ENCODE results near the gene SAP25. TPM values are rescaled to one million over a fixed set of nuclear protein-coding genes. Genes with fewer than 3 reads are reported as not detected.

Gene SAP25
- total RNA-seq (2022; extraction: Qiagen RNA extraction), result 0.50 to 1.3 TPM (median 0.55 TPM) in 5 replicates

GRCh38 chr7:100573691-100574361 is at the start of gene SAP25:
TSS of gene SAP25 (minus strand) at chr7:100573900. CDS start at chr7:100573742, 158 bp downstream.

GRCh38 chr7:100611983-100612729 is 38.5 kb upstream of the SAP25 start, which contains the start of gene MOSPD3:
TSS of gene MOSPD3 (plus strand) at chr7:100612540. CDS start at chr7:100612792, 252 bp downstream.

GRCh38 chr7:100586266-100587025 is 12.7 kb upstream of the SAP25 start, which contains the start of gene FBXO24:
TSS of gene FBXO24 (plus strand) at chr7:100586328. CDS start at chr7:100586626, 298 bp downstream.

GRCh38 chr7:100585511-100586265 is 12.0 kb upstream of the SAP25 start, which contains the start of gene LRCH4:
TSS of gene LRCH4 (minus strand) at chr7:100586129. CDS start at chr7:100586100, 29 bp downstream.

DNA sequence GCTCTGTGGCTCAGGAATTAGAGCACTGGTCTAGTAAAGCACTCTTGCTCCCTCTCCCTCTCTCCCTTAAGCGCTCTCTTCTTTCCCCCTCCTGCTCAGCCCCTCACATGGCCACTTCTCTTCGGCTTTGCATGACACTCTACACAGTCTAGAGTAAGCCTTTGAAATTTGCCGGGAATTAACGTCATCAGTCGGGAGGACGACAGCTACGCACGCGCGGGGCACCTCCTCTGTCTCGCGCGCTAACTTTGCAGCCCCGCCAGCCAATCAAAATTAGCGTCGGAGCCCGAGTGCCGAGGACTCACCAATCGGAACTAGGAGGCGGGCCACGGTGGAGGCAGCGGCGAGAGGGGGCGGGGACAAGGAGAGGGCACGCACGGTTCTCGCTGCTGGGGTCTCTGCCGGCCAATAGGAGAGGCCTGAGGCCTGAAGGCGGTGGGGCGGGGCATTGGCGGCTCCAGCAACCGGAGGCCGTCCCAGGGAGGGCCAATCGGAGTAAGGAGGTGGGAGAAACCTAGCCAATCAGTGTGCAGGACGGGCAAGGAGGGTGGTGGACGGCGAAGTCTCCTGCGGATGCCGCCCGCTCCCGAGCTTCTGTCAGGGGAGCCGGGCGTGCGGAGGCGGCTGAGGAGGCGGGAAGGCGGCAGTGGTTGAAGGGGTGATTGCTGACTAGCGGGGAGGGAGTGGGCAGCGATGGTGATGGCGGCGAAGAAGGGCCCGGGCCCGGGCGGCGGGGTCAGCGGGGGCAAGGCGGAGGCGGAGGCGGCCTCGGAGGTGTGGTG is 34.9 kb downstream of the SAP25 start, which contains the start of gene AGFG2:
AGFG2 (plus strand) TSS at position 550 of the 782 bp plus-strand sequence; CDS start at position 694, 144 bp downstream.

Other genes with a start within 250 kb of the SAP25 start
- gene PILRB, start 215.8 kb downstream of the SAP25 start, total RNA-seq (2022; extraction: Qiagen RNA extraction), result 24.2 to 37.8 TPM (median 30.9 TPM) in 5 replicates
- gene PILRA, start 200.4 kb downstream of the SAP25 start, total RNA-seq (2022; extraction: Qiagen RNA extraction), result 3.8 to 5.9 TPM (median 5.2 TPM) in 5 replicates
- 1.1 to 1.6 TPM (median 1.3 TPM) in 5 replicates for gene ZCWPW1, start 145.2 kb downstream of the SAP25 start, total RNA-seq (2022; extraction: Qiagen RNA extraction)
- gene MEPCE, start 144.1 kb downstream of the SAP25 start, total RNA-seq (2022; extraction: Qiagen RNA extraction), result 33.1 to 47.3 TPM (median 43.7 TPM) in 5 replicates
- gene PPP1R35, start 137.4 kb downstream of the SAP25 start, total RNA-seq (2022; extraction: Qiagen RNA extraction), result 33.7 to 59.4 TPM (median 58.3 TPM) in 5 replicates
- 0.51 to 0.72 TPM (median 0.68 TPM) in 5 replicates for gene SPACDR, start 109.6 kb downstream of the SAP25 start, total RNA-seq (2022; extraction: Qiagen RNA extraction)
- gene TSC22D4, start 94.7 kb downstream of the SAP25 start, total RNA-seq (2022; extraction: Qiagen RNA extraction), result 33.9 to 43.3 TPM (median 41.9 TPM) in 5 replicates
- gene NYAP1, start 90.0 kb downstream of the SAP25 start, total RNA-seq (2022; extraction: Qiagen RNA extraction), result 1.5 to 2.4 TPM (median 2.3 TPM) in 5 replicates
- gene AGFG2, start 34.7 kb downstream of the SAP25 start, total RNA-seq (2022; extraction: Qiagen RNA extraction), result 10.6 to 23.5 TPM (median 19.8 TPM) in 5 replicates
- gene LRCH4, start 12.2 kb upstream of the SAP25 start, total RNA-seq (2022; extraction: Qiagen RNA extraction), result 11.1 to 17.7 TPM (median 16.0 TPM) in 5 replicates
- gene FBXO24, start 12.4 kb upstream of the SAP25 start, total RNA-seq (2022; extraction: Qiagen RNA extraction), result 0.15 to 0.23 TPM (median 0.21 TPM) in 5 replicates
- gene PCOLCE, start 28.5 kb upstream of the SAP25 start, total RNA-seq (2022; extraction: Qiagen RNA extraction), result 7.2 to 12.0 TPM (median 10.4 TPM) in 5 replicates
- gene MOSPD3, start 38.6 kb upstream of the SAP25 start, total RNA-seq (2022; extraction: Qiagen RNA extraction), result 16.0 to 21.7 TPM (median 20.6 TPM) in 5 replicates
- 1.9 to 3.4 TPM (median 2.8 TPM) in 5 replicates for gene TFR2, start 67.7 kb upstream of the SAP25 start, total RNA-seq (2022; extraction: Qiagen RNA extraction)
- not detected in 5 replicates for gene ACTL6B, start 82.5 kb upstream of the SAP25 start, total RNA-seq (2022; extraction: Qiagen RNA extraction)
- 168 to 270 TPM (median 258 TPM) in 5 replicates for gene GNB2, start 99.8 kb upstream of the SAP25 start, total RNA-seq (2022; extraction: Qiagen RNA extraction)
- gene GIGYF1, start 120.3 kb upstream of the SAP25 start, total RNA-seq (2022; extraction: Qiagen RNA extraction), result 11.9 to 22.9 TPM (median 22.7 TPM) in 5 replicates
- 77.9 to 104 TPM (median 98.3 TPM) in 5 replicates for gene POP7, start 132.2 kb upstream of the SAP25 start, total RNA-seq (2022; extraction: Qiagen RNA extraction)
- not detected in 5 replicates for gene EPO, start 146.6 kb upstream of the SAP25 start, total RNA-seq (2022; extraction: Qiagen RNA extraction)
- not detected in 5 replicates for gene ZAN, start 159.7 kb upstream of the SAP25 start, total RNA-seq (2022; extraction: Qiagen RNA extraction)

Data from A549 treated with CORT108297 at 1 μM for 4 hours (cell line).